GM23338 (cell line): ENCODE data around the gene TBC1D2B. TPM values are rescaled to one million over a fixed set of nuclear protein-coding genes. Genes with fewer than 3 reads are reported as not detected.

Experiments
- ATAC-seq: fragments of 200-7000 bp; cut with Tn5 transposase; 3 replicates; pipeline ENCODE4 v1.9.1; 2020
- DNase-seq: peaks from one replicate; pipeline ENCODE4 v3.0.0-alpha.2; 2015; ENCODE audit warnings: low spot score
- H2AFZ ChIP-seq: fragments of 200-600 bp; sonication (generic); 2 replicates; pipeline ENCODE4 v1.8.0; 2016; ENCODE audit warnings: antibody characterized with exemption, mild to moderate bottlenecking, moderate library complexity
- H3F3A ChIP-seq: fragments of 200-600 bp; sonication (generic); replicated peaks from 2 replicates; pipeline ENCODE4 v1.8.0; 2017; ENCODE audit warnings: antibody characterized with exemption, mixed run types, low read depth
- H3K27ac ChIP-seq: fragments of 200-600 bp; sonication (generic); 2 replicates; pipeline ENCODE4 v1.6.1; 2016; ENCODE audit warnings: low read depth
- H3K27me3 ChIP-seq: fragments of 200-600 bp; sonication (generic); 2 replicates; pipeline ENCODE4 v1.8.0; 2016; ENCODE audit warnings: mild to moderate bottlenecking, mixed run types, moderate library complexity; ENCODE audit not compliant: insufficient read depth
- H3K36me3 ChIP-seq: fragments of 200-600 bp; sonication (generic); 2 replicates; pipeline ENCODE4 v1.8.0; 2016; ENCODE audit warnings: mild to moderate bottlenecking; ENCODE audit not compliant: insufficient read depth
- H3K4me1 ChIP-seq: fragments of 200-600 bp; sonication (generic); 2 replicates; pipeline ENCODE4 v1.8.0; 2016; ENCODE audit warnings: mild to moderate bottlenecking, moderate library complexity; ENCODE audit not compliant: insufficient read depth
- H3K4me2 ChIP-seq: fragments of 200-600 bp; sonication (generic); 2 replicates; pipeline ENCODE4 v1.7.1; 2017; ENCODE audit warnings: mixed run types
- H3K4me3 ChIP-seq: fragments of 200-600 bp; sonication (generic); 2 replicates; pipeline ENCODE4 v1.6.1; 2016; ENCODE audit warnings: mixed run types
- H3K79me2 ChIP-seq: fragments of 200-600 bp; sonication (generic); replicated peaks from 2 replicates; pipeline ENCODE4 v1.8.0; 2017; ENCODE audit warnings: mild to moderate bottlenecking; ENCODE audit not compliant: insufficient read depth
- H3K9me2 ChIP-seq: fragments of 200-600 bp; sonication (generic); 2 replicates; pipeline ENCODE4 v1.8.0; 2017; ENCODE audit not compliant: insufficient read depth
- H4K20me1 ChIP-seq: fragments of 200-600 bp; sonication (generic); replicated peaks from 2 replicates; pipeline ENCODE4 v1.8.0; 2017; ENCODE audit warnings: mild to moderate bottlenecking; ENCODE audit not compliant: insufficient read depth
- H3K27ac Mint-ChIP-seq: 2 replicates; pipeline ENCODE4 v1.8.0; 2020; ENCODE audit warnings: inconsistent platforms, mild to moderate bottlenecking, moderate library complexity, mixed read lengths
- H3K27me3 Mint-ChIP-seq: 3 replicates; pipeline ENCODE4 v1.8.0; 2022; ENCODE audit warnings: low read depth, mild to moderate bottlenecking, moderate library complexity, mixed read lengths, inconsistent platforms; ENCODE audit not compliant: insufficient read depth, poor library complexity
- H3K36me3 Mint-ChIP-seq: 3 replicates; pipeline ENCODE4 v1.8.0; 2021; ENCODE audit warnings: low read depth, mild to moderate bottlenecking, inconsistent platforms, moderate library complexity, mixed read lengths
- H3K4me1 Mint-ChIP-seq: 3 replicates; pipeline ENCODE4 v1.8.0; 2020; ENCODE audit warnings: mild to moderate bottlenecking, inconsistent platforms, mixed read lengths
- H3K4me3 Mint-ChIP-seq: 3 replicates; pipeline ENCODE4 v1.8.0; 2021; ENCODE audit warnings: moderate library complexity, mild to moderate bottlenecking, inconsistent platforms, mixed read lengths
- H3K9me3 Mint-ChIP-seq: 3 replicates; pipeline ENCODE4 v1.8.0; 2020; ENCODE audit warnings: moderate library complexity, mild to moderate bottlenecking, inconsistent platforms, mixed read lengths
- CREB1 ChIP-seq: fragments of 250-450 bp; sonication (Bioruptor Pico); IDR thresholded peaks from 2 replicates; pipeline ENCODE4 v1.5.0; 2020; ENCODE audit warnings: low read depth, mild to moderate bottlenecking, moderate library complexity
- EZH2 ChIP-seq: fragments of 200-600 bp; sonication (generic); IDR thresholded peaks from one replicate; pipeline ENCODE4 v1.8.0; 2017; ENCODE audit warnings: antibody characterized with exemption, mild to moderate bottlenecking, low read depth; ENCODE audit not compliant: unreplicated experiment
- EZH2phosphoT487 ChIP-seq: fragments of 200-600 bp; sonication (generic); IDR thresholded peaks from one replicate; pipeline ENCODE4 v1.8.1; 2018; ENCODE audit warnings: antibody characterized with exemption; ENCODE audit not compliant: unreplicated experiment
- JUNB ChIP-seq: IDR thresholded peaks from one replicate; pipeline ENCODE4 v1.6.1; 2016; ENCODE audit warnings: antibody characterized with exemption; ENCODE audit not compliant: unreplicated experiment
- NANOG ChIP-seq: IDR thresholded peaks from 2 replicates; pipeline ENCODE4 v1.6.1; 2016; ENCODE audit warnings: antibody characterized with exemption, borderline replicate concordance
- POLR2AphosphoS5 ChIP-seq: IDR thresholded peaks from 2 replicates; pipeline ENCODE4 v1.6.1; 2016; ENCODE audit warnings: antibody characterized with exemption, low read depth
- STAT1 ChIP-seq: IDR thresholded peaks from one replicate; pipeline ENCODE4 v1.6.1; 2016; ENCODE audit warnings: antibody characterized with exemption; ENCODE audit not compliant: unreplicated experiment
- ZNF114 ChIP-seq: fragments of 250-450 bp; sonication (Bioruptor Pico); IDR thresholded peaks from 2 replicates; pipeline ENCODE4 v1.5.0; 2020; ENCODE audit warnings: mild to moderate bottlenecking, moderate library complexity
- ZNF331 ChIP-seq: fragments of 250-450 bp; sonication (Bioruptor Pico); IDR thresholded peaks from 2 replicates; pipeline ENCODE4 v1.5.0; 2020; ENCODE audit warnings: low read depth, mild to moderate bottlenecking, moderate library complexity
- polyA plus RNA-seq: library from polyadenylated mRNA; unstranded; fragments of >200 nt; fragmentation: Nextera tagmentation; extraction: Ambion mirVana; gene quantifications from 2 replicates; pipeline ENCODE4 v1.2.1, GENCODE V29; 2016
- total RNA-seq: library from RNA; depleted of rRNA; stranded (reverse); fragments of >200 nt; shearing (Covaris generic); gene quantifications from 2 replicates; pipeline ENCODE4 v1.2.3, GENCODE V29; 2014
- TF ChIP-seq, protein P1 (sequence below), 2 experiments: fragments of 200-600 bp in 1 of 2; sonication (generic) in 1 of 2; conservative IDR thresholded peaks; 2 replicates each; pipeline versions ENCODE4 v1.5.1 to v1.6.1; 2016 to 2017; ENCODE audit warnings: antibody characterized with exemption in 2 of 2, low read depth in 2 of 2, mild to moderate bottlenecking in 2 of 2, moderate library complexity in 1 of 2
- TF ChIP-seq, protein P2 (sequence below): IDR thresholded peaks from one replicate; pipeline ENCODE4 v1.6.1; 2018; ENCODE audit warnings: antibody characterized with exemption; ENCODE audit not compliant: unreplicated experiment
- TF ChIP-seq, protein P3 (sequence below): IDR thresholded peaks from 2 replicates; pipeline ENCODE4 v1.6.1; 2016; ENCODE audit warnings: antibody characterized with exemption
- TF ChIP-seq, protein P4 (sequence below): fragments of 250-450 bp; sonication (Bioruptor Pico); IDR thresholded peaks from 2 replicates; pipeline ENCODE4 v1.5.0; 2020; ENCODE audit warnings: mild to moderate bottlenecking, moderate library complexity

The TBC1D2B gene
- total and polyA plus RNA-seq, 2 experiments from 2014 or later, result 3.6 to 17.8 TPM

DNA sequence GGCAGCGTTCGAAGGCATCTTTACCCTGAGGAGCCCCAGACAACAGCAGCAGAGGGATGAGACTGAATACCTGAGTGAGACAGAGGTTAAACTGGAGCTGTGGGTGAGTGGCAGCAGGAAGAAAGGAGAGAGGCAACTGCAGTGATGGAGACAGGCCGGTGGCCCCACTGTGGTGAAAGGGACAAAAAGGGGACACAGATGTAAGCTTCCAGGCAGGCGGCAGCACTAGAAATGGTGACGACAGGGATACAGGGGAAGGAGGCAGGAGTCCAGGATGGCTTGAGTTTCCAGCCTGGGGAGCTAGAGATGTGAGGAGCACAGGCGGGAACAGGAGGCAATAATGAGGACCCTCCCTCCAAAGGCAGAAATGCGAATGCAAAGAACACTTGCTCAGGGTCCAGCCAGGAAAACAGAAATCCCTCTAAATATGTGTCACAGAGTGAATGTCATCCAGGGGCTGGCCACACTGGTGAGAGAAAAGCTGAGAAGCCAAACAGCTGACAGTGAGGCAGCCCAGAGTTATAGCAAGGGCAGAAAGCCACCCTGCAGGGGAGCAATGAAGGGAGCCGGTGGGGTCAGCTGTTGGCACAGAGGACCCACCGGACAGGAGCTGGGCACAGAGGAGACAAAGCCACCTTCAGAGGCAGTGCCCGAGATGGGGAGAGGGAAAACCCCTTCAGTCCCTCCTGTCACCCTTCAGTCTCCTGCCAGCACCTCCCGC is 70.1 kb downstream of the TBC1D2B start:
- Histone ChIP-seq H3K4me3 (no peak overlapping the region), H3K4me2 (no peak overlapping the region), H3K79me2 (no peaks in the 10 kb centered on the region), H4K20me1 (no peaks in the 10 kb centered on the region), H3K27me3 (no peaks in the 10 kb centered on the region), H2AFZ (no peak overlapping the region), H3F3A (no peaks in the 10 kb centered on the region), H3K27ac (no peak overlapping the region), H3K36me3 (peaks cover 4% of the 10 kb centered on the region), H3K4me1 (0 out of 2 replicates have a peak, but pooled peaks cover 6% of the 10 kb centered on the region), H3K9me2 (no peaks in the 10 kb centered on the region)
- Mint-ChIP-seq H3K36me3 (peaks cover 20% of the 10 kb centered on the region), H3K4me1 (peaks cover 15% of the 10 kb centered on the region), H3K4me3 (no peak overlapping the region), H3K27ac (no peak overlapping the region), H3K27me3 (peaks cover 2% of the 10 kb centered on the region), H3K9me3 (no peaks in the 10 kb centered on the region)
- TF ChIP-seq CREB1, result no peak
- TF ChIP-seq, protein P1, sequence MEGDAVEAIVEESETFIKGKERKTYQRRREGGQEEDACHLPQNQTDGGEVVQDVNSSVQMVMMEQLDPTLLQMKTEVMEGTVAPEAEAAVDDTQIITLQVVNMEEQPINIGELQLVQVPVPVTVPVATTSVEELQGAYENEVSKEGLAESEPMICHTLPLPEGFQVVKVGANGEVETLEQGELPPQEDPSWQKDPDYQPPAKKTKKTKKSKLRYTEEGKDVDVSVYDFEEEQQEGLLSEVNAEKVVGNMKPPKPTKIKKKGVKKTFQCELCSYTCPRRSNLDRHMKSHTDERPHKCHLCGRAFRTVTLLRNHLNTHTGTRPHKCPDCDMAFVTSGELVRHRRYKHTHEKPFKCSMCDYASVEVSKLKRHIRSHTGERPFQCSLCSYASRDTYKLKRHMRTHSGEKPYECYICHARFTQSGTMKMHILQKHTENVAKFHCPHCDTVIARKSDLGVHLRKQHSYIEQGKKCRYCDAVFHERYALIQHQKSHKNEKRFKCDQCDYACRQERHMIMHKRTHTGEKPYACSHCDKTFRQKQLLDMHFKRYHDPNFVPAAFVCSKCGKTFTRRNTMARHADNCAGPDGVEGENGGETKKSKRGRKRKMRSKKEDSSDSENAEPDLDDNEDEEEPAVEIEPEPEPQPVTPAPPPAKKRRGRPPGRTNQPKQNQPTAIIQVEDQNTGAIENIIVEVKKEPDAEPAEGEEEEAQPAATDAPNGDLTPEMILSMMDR (conservative IDR thresholded peaks at IDR 0.05; ENCODE audit: low read depth in 2 of 2), result no peak
- TF ChIP-seq, protein P2, sequence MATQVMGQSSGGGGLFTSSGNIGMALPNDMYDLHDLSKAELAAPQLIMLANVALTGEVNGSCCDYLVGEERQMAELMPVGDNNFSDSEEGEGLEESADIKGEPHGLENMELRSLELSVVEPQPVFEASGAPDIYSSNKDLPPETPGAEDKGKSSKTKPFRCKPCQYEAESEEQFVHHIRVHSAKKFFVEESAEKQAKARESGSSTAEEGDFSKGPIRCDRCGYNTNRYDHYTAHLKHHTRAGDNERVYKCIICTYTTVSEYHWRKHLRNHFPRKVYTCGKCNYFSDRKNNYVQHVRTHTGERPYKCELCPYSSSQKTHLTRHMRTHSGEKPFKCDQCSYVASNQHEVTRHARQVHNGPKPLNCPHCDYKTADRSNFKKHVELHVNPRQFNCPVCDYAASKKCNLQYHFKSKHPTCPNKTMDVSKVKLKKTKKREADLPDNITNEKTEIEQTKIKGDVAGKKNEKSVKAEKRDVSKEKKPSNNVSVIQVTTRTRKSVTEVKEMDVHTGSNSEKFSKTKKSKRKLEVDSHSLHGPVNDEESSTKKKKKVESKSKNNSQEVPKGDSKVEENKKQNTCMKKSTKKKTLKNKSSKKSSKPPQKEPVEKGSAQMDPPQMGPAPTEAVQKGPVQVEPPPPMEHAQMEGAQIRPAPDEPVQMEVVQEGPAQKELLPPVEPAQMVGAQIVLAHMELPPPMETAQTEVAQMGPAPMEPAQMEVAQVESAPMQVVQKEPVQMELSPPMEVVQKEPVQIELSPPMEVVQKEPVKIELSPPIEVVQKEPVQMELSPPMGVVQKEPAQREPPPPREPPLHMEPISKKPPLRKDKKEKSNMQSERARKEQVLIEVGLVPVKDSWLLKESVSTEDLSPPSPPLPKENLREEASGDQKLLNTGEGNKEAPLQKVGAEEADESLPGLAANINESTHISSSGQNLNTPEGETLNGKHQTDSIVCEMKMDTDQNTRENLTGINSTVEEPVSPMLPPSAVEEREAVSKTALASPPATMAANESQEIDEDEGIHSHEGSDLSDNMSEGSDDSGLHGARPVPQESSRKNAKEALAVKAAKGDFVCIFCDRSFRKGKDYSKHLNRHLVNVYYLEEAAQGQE, result no peak
- TF ChIP-seq EZH2phosphoT487, result no peak
- TF ChIP-seq JUNB, result no peak
- TF ChIP-seq ZNF331, result no peak
- no peak for TF ChIP-seq EZH2
- TF ChIP-seq POLR2AphosphoS5, result no peak
- TF ChIP-seq, protein P3, sequence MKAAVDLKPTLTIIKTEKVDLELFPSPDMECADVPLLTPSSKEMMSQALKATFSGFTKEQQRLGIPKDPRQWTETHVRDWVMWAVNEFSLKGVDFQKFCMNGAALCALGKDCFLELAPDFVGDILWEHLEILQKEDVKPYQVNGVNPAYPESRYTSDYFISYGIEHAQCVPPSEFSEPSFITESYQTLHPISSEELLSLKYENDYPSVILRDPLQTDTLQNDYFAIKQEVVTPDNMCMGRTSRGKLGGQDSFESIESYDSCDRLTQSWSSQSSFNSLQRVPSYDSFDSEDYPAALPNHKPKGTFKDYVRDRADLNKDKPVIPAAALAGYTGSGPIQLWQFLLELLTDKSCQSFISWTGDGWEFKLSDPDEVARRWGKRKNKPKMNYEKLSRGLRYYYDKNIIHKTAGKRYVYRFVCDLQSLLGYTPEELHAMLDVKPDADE, result no peak
- TF ChIP-seq, protein P4, sequence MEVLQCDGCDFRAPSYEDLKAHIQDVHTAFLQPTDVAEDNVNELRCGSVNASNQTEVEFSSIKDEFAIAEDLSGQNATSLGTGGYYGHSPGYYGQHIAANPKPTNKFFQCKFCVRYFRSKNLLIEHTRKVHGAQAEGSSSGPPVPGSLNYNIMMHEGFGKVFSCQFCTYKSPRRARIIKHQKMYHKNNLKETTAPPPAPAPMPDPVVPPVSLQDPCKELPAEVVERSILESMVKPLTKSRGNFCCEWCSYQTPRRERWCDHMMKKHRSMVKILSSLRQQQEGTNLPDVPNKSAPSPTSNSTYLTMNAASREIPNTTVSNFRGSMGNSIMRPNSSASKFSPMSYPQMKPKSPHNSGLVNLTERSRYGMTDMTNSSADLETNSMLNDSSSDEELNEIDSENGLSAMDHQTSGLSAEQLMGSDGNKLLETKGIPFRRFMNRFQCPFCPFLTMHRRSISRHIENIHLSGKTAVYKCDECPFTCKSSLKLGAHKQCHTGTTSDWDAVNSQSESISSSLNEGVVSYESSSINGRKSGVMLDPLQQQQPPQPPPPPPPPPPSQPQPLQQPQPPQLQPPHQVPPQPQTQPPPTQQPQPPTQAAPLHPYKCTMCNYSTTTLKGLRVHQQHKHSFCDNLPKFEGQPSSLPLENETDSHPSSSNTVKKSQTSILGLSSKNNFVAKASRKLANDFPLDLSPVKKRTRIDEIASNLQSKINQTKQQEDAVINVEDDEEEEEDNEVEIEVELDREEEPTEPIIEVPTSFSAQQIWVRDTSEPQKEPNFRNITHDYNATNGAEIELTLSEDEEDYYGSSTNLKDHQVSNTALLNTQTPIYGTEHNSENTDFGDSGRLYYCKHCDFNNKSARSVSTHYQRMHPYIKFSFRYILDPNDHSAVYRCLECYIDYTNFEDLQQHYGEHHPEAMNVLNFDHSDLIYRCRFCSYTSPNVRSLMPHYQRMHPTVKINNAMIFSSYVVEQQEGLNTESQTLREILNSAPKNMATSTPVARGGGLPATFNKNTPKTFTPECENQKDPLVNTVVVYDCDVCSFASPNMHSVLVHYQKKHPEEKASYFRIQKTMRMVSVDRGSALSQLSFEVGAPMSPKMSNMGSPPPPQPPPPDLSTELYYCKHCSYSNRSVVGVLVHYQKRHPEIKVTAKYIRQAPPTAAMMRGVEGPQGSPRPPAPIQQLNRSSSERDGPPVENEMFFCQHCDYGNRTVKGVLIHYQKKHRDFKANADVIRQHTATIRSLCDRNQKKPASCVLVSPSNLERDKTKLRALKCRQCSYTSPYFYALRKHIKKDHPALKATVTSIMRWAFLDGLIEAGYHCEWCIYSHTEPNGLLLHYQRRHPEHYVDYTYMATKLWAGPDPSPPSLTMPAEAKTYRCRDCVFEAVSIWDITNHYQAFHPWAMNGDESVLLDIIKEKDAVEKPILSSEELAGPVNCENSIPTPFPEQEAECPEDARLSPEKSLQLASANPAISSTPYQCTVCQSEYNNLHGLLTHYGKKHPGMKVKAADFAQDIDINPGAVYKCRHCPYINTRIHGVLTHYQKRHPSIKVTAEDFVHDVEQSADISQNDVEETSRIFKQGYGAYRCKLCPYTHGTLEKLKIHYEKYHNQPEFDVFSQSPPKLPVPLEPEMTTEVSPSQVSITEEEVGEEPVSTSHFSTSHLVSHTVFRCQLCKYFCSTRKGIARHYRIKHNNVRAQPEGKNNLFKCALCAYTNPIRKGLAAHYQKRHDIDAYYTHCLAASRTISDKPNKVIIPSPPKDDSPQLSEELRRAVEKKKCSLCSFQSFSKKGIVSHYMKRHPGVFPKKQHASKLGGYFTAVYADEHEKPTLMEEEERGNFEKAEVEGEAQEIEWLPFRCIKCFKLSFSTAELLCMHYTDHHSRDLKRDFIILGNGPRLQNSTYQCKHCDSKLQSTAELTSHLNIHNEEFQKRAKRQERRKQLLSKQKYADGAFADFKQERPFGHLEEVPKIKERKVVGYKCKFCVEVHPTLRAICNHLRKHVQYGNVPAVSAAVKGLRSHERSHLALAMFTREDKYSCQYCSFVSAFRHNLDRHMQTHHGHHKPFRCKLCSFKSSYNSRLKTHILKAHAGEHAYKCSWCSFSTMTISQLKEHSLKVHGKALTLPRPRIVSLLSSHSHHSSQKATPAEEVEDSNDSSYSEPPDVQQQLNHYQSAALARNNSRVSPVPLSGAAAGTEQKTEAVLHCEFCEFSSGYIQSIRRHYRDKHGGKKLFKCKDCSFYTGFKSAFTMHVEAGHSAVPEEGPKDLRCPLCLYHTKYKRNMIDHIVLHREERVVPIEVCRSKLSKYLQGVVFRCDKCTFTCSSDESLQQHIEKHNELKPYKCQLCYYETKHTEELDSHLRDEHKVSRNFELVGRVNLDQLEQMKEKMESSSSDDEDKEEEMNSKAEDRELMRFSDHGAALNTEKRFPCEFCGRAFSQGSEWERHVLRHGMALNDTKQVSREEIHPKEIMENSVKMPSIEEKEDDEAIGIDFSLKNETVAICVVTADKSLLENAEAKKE, result no peak
- TF ChIP-seq STAT1, result no peak
- TF ChIP-seq NANOG, result no peak
- no peak for TF ChIP-seq ZNF114 (CRISPR knock-in tag)
- DNase-seq (no peak), ATAC-seq (no peak)
